HG03521 (cell line): Measurements from ENCODE around the gene ARID5B.
"Not testable (repeated sequence)": the region's sequence is repeated elsewhere in the genome, so short reads cannot be mapped to it uniquely, and the experiment has no call there.

Experiments used
- ATAC-seq: cut with Tn5 transposase; IDR thresholded peaks from one replicate; pipeline ENCODE4 v1.9.1; 2021; ENCODE audit warnings: mild to moderate bottlenecking, moderate library complexity; ENCODE audit not compliant: unreplicated experiment

ARID5B gene

DNA sequence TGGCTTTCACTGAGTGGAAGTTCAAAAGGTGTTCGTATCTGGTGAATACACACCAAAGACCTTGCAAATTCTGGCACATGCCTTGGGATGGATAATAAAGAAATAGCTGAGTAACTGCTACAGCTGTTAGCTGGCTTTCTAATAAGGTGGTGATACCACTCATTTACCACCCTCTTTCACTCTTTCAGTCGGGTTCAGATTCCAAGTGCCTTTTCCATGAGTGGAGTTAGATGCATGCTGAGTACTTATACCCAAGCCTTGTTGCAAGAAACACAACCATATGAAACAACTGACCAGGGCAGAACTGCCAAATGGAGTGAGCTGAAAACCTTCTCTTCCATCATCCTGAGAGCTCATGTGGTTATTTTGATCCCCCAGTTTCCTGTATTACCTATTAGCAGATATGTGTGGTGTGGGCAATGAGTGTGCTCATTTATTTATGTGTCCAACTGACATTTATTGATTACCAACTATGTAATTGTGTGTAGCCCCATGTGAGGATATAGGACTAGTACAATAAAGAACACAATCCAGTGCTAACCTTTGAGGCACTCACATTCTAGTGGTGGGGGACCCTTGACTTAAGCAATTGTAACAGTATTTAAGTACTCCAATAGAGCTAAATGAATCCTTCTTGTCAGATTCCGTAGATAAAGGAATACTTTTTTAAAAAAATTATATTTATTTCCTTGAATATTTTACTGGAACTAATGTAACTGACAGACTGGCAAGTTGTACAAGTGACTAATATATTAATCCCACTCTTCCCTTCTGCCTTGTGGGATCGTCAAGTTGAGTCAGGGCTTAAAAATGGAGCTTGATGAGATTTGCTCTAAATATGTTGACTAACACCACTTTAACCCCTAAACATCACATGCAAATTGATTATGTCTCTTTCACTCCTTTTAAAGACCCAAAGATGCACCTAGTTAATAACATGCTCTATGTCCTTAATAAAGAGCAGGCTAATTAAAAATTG, 124.7 kb downstream of the ARID5B start:
- ATAC-seq, result no peak

DNA sequence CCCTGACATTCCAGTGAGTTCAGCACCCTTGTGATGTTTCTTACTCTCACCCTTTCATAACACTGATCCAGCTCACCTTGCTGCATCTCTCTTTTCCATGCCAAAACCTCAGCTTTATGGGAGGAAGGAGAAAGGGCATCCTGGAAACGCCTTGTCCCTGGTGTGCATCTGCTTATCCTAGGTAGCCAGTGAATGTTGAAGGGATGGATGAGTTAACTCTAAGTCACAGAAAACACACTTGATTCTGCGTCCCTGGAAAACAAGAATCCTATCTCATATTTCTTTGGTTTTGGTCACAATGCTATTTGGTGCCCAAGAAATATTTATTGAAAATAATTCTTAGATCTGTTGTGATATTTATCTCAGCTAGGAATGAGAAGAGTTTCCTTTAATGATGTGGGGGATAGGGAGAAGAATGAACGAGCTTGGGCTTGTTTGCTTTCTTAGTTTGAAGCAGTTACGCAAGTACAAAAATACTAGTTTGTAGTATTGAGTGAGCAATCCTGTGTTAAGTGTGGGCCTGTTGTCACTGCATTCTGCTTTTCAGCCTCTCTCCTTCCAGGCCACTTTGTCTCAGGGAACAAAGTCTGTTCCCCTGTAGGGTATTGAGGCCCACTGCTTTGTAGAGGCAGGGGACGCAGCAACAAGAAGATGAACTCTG, 126.5 kb downstream of the ARID5B start:
- ATAC-seq, result no peak

DNA sequence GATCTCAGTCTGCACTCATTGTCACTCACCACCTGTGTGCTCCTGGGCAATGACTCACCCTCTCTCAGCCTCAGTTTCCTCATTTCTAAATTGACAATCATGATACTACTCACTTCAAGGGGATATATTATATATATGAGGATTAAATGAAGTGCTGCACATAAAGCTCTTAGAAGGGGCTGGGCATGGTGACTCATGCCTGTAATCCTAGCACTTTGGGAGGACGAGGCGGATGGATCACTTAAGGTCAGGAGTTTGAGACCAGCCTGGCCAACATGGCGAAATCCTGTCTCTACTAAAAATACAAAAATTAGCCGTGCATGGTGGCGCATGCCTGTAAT, 127.0 kb downstream of the ARID5B start:
- ATAC-seq, result not testable (repeated sequence)

DNA sequence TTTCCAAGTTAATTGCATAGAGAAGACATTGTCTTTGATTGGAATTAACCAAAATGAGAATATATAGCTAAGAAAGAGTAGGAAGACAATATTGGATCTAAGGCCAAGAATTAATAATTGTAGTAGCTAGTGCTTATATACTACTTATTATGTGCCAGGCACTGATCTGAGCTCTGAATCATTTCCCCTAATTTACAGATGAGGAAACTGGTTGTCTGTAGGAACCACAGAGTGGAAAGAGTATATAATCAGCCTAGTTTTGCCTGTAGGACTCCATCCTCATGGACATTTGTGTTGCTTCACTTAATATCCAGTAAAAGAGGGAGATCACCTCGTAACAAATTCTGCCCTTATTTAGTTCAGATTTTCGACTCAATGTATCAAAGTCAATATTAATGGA, 127.9 kb downstream of the ARID5B start:
- no peak for ATAC-seq

DNA sequence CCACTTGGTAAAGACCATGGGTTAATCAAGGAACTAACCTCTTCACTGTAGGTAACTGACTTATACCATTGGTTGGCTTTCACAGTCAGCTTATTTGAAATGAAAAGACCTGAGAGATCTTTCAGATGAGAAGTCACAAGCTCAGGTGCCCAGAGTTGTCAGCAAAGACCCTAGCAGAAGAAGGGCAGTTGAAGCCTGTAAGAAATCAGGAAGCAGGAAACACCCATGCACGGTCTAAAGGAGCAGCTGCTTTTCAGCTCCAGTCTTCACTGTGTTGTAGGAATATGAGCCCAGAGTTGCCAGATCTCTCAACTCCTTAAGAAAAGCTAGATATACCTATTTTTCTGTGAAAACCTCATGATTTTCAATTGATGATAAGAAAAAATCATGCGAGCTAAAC, 130.0 kb downstream of the ARID5B start:
- no peak for ATAC-seq

DNA sequence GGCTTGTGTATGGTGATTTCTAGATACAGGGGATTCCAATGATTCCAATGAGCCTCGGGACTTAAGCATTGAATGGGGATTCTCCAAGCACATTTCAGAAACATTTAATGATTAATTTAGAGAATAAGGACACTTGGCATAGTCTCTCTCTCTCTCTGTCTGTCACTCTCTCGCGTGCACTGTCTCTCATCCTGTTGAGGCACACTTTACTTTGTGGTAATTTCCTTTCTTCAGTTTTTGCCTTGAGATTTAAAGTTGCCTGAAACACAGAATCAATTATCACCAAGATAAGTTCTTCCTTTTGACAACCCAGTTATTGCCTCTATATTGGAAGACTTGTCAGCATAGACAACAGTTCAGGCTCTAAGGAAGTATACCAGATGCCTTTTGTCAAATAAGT, 131.6 kb downstream of the ARID5B start:
- no peak for ATAC-seq

DNA sequence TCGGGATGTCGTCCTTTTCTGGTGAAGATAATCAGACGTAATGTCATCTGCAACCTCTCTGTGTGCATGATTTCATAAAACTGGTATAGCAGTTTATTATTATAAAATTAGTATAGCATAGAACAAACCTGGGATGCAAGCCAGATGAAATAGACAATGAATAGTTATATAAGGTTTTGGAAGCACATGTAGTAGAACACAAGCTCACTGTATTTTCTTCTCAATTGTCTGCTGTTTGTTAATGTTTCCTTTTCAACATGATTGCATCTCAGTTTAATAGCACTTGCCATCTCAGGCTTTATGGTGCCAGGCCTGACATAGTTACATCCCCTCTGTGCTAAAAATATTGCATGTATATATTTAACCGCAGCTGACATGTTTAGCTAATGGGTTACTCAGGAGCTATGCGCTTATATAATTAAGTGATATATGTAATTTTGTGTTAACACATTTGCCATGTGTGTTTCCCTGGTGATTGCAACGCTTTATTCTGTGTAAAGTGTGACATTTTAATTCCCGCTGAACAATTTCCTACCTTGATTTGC, 132.7 kb downstream of the ARID5B start:
- no peak for ATAC-seq

DNA sequence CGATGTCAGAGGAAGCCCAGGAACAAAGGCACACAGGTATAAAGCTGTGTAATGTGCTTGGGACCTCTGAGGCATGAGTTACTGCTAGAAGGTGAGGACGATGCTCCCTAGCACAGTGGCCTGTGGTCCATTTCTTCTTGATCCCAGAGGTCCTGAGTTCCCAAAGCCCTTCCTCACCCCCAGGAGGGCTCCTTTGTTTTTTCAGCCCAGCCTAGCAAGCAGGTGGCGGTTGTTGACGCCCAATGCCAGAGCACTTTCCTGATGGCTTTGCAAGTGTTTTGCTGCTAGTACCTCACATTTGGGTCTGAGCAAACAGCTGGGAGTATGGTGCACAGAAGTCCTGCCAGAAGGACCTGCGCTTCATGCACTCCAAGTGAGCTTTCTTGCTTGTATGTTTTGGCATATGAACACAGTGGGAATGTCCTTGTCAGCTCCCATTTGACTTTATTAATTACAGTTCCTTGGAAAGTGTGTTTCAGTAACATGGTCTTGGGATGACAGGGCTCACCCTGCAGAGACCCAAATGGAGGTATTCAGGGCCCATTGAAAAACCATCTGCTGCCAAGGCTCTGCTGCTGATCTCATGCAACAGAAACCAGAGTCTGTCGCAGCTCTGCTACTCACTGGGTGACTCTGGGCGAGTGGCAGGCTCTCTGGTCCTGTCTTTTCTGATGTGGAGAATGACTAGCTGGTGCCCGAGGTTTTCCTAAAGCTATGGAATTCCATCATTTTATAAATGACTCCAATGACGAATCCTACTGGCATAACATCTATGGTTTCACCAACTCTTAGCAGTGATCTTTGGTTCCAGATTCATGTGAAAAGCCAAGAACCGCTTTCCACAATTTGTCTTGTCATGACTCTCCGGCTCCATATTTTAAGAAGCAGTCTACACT, 134.9 kb downstream of the ARID5B start:
- ATAC-seq, result no peak

DNA sequence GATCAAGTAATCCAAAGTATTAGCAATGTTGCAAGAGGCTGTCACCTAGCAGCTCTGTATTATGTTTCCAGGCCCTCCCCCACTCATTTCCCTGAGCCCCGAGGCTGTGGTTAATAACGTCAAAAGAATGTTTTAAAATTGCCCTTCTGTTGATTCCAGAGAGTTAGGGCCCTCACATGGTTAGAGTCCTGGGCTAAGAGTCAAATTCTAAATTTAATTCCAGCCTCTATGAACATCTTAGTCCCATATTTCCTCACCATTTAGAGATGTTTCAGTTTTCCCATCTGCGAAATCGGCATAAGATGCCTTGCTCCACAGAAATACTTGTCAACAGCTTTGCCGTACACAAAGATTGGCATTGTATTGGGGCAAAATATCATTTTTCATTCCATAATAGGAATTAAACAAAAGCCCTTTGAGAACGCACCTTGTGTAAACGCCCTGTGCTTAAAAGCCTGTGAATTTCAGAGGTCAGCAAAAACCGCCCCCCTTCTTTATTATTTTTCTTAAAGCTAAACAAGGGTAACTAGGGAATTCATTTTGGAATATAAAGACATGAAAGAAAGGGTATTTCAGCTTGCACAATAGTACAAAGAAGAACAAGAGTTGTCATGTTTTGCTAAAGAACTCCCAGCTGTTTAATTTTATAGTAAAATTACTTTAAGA, 135.8 kb downstream of the ARID5B start:
- ATAC-seq, result no peak

DNA sequence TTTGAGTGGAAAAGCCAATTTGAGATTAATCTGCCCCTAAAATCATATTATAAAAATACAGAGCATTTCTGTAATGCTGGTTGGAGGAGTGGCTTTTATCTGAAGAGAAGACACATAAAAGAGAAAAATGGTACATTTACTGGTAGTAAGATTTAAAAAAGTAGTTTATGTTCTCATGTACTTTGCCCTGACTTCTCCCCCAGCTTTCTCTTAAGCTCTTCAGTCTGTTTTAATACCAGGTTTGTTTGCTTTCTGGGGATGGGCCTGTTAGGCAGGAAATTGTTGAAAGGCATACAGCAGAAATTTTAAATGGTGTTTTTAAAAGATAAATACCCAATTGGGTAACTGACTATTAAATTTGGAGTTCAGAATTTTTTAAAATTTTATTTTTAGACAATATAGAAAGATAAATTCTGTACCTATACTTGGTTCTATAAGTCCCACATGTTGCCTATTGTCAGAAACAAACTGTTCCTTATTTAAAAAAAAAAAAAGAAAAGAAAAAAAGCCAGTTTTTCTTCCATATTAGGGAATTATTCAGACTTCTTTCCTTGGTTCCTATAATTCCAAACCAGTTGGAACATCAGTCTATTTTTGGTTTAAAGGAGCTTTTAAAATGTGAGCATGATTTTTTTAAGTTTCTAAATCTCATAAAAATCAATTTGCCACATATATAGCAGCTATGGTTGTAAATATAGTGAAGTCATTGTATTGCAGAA, 136.6 kb downstream of the ARID5B start:
- no peak for ATAC-seq

DNA sequence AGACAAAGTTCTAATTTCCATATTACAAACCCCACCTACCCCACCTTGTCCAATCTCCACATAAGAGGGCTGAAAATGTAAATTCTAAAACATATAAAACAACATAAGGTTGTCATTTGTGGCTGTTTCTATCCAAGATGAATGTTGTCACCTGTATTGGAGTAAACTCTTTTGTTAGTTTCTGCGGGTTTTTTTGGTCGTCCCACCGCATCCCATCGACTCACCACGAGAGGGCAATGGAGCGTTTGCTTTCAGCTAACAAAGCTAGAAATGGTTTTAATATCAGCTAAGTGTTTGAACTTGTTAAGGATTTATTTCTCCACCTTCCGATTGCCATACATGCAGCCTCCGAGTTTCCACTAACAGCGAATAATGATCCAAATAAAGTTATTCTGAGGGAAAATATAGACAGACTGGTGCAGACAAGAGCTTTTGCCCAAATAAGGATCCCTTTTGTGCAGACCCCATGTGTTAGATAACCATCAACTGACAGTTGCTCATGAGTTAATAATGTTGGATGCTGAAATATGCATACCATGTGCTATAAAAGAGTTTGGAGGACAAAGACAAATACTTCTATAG, 137.2 kb downstream of the ARID5B start:
- peak; percentile 57 for ATAC-seq

DNA sequence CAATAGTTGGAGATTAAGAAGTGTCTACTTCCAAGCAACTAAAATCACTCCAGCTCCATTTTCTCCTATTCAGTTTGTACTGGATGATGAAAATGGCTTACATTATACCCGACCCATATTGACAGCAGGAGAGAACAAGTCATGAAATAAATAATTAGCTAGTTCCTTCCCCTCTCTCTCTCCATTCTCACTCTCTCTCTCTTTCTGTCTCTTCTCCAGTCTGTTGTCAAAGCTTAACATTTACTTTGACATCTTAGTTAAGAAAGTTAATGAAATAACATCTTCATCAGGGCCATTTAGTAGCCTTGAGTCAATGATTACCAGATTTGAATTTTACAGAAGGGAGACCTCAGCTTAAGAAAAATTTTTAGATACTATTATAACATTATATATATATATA, 138.5 kb downstream of the ARID5B start:
- ATAC-seq, result no peak

DNA sequence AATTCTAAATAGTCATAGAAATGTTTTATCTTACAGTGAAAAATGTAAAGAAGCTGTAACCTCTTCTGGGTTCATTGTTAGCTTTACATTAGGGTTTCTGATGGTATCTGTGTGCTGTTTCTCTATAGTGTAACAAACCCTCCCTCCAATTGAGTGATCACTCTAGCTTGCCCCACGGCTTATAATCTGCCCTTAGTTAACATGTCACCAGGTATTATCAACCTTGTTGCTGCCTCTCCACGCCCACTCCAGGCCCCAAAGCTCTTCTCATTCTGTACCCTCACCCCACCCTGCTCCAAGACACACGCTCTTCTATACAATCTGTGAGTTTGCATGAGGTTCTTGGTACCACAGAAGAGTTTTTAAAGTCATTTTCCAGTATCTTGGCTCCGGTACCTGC, 139.4 kb downstream of the ARID5B start:
- ATAC-seq, result no peak

DNA sequence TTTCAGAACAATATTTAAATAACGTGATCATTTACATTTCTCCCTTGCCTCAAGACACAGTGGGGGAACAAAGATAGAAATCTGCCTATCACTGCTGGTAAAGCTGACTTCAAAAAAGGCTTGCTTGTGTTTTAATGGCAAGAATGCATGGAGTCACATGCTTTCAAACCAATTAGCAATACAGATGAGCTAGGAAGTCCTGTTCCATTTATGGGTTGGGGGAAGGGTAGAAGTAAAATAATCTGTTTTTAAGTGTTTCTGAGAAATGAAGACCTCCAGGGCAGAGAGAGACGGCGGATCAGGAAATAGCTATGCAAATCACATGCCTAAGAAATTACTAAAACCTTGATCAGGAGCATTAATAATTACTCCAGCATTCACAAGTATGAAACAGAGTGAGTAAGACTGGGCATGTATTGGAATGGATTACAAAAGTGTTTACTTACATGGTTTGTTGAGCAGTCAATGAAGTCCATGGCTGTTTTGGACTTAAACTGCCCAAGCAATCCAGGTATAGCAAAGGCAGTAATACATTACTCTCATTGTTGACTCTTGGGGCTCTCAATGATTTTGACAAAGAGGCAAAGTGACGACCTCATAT, 142.0 kb downstream of the ARID5B start:
- no peak for ATAC-seq

DNA sequence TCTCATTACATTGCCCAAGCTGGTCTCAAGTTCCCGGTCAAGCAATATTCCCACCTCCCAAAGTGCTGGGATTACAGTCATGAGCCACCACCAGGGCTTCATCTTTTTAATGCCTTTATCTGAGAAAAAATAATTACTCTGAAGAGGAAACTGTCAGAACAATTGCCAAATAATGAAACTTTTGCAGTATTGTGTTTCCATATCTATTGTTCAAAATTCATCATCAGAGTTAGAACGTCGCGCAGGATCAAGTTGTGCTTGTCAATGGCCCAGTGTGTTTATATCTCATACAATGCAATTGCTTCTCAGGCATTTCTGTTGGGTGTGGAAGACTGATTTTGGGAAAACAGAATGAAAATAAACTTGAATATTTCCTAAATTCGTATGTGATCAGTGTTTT, 143.1 kb downstream of the ARID5B start:
- ATAC-seq, result no peak

DNA sequence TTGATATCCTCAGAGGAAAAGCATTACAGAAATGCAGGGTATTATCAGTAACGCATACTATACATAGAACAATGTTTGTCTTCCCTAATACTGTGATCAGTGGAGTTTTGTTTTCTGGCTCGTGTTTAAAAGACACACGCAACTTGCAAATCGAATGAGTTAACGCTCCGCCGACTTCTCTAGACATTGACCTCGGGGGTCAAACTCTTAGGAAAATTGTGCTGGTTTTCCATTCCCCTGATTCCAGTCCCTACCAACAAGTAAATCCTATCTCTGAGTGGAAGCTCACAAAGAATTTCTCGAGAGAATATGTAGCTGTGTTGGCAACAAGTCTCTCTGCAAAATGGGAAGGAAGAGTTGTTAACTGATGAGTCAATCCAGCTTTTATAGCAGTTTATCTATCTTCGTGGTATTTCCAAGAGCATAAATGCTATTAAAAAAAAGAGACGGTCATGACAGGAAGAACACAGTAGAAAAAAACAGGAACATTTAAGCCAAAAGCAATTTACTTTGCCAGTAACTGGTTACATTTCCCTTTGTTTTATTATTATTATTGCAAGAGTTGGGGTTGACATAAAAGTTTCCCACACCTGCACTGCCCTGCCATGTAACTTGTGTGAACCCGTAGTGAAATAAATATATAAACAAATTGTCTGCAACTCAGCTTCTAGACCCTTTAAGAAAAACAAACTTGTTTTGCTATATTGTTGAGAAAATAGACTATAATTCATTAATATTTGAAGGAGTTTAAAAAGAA, 144.4 kb downstream of the ARID5B start:
- no peak for ATAC-seq

DNA sequence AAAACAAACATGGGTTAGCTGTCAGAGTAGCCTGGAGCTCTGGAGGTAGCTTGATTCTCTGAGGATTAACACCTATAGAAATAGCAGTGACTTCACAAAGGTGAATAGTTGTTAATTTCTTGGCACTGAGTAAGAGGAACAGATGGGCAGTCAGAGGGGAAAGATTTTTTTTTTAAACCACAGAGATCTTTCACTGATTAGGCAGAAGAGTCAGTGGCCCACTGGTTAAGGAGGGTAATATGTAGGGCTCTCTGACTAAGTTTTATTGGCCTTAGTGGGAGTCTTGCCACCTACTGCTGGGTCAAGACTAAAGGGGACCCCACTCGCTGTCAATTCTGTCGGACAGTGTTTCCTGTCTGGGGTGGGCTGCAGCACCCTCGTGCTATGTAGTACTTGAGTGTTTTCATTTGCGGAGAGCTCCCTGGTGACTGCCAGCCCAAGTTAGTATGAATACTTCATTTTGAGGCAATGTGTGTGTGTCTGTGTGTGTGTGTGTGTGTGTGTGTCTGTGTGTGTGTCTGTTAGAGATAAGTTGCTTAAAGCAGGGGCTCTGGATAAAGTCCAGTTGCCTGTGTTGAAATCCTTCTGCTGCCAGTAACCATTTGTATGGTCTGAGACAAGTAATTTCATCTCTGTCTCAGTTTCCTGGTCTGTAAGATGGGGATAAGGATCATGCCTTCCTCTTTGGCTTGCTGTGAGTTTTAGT, 145.2 kb downstream of the ARID5B start:
- peak; percentile 33 for ATAC-seq
